T-helper 17 cell (primary cell): Measurements from ENCODE around the gene KIAA1549. TPM values are rescaled to one million over a fixed set of nuclear protein-coding genes. Genes with fewer than 3 reads are reported as not detected.

ENCODE experiments used
- ATAC-seq: fragments of 150-1000 bp; cut with Tn5 transposase; 2 replicates; pipeline ENCODE4 v1.10.0; 2021; ENCODE audit warnings: mild to moderate bottlenecking, moderate library complexity
- DNase-seq, 3 donors: peaks; one replicate each; pipeline versions ENCODE4 v3.0.0 to v3.0.0-alpha.2; 2020 to 2021
- H3K9me3 ChIP-seq: one replicate; pipeline ENCODE4 v1.7.0; 2013; ENCODE audit warnings: low read length, mild to moderate bottlenecking; ENCODE audit not compliant: control insufficient read depth, poor library complexity, severe bottlenecking
- H3K27ac Mint-ChIP-seq: one replicate; pipeline ENCODE4 v1.8.0; 2022; ENCODE audit warnings: mild to moderate bottlenecking, moderate library complexity, mixed read lengths
- H3K27me3 Mint-ChIP-seq: one replicate; pipeline ENCODE4 v1.8.0; 2022; ENCODE audit warnings: mixed read lengths
- H3K36me3 Mint-ChIP-seq: one replicate; pipeline ENCODE4 v1.8.0; 2022; ENCODE audit warnings: low read depth, mixed read lengths
- H3K4me1 Mint-ChIP-seq: one replicate; pipeline ENCODE4 v1.8.0; 2022; ENCODE audit warnings: mild to moderate bottlenecking, mixed read lengths
- H3K4me3 Mint-ChIP-seq: one replicate; pipeline ENCODE4 v1.8.0; 2022; ENCODE audit warnings: mild to moderate bottlenecking, moderate library complexity, mixed read lengths
- total RNA-seq, 4 donors: library from RNA in 2 of 4; stranded (reverse) in 2 of 4; gene quantifications; one replicate each; pipeline ENCODE4 v1.2.3 and lab custom pipeline; 2022 to 2026

Gene KIAA1549
- total RNA-seq, 2 donors from 2014 or later: 0.21 TPM; not detected in 1

GRCh38 chr7:138875794-138876193 lies 105.4 kb downstream of the KIAA1549 start:
- H3K27ac Mint-ChIP-seq: peak overlapping the region; percentile 49
- H3K4me1 Mint-ChIP-seq: peaks cover 9% of the 10 kb centered on the region
- peak; percentile 99 for ATAC-seq
- H3K9me3 ChIP-seq: no peaks in the 10 kb centered on the region
- no peaks in the 10 kb centered on the region for H3K27me3 Mint-ChIP-seq
- DNase-seq: peak in 2 of 3 donors; percentile 16 to 23
- no peaks in the 10 kb centered on the region for H3K36me3 Mint-ChIP-seq
- no peak overlapping the region for H3K4me3 Mint-ChIP-seq

- H3K27ac Mint-ChIP-seq: peak overlapping the region; percentile 19
- H3K36me3 Mint-ChIP-seq: no peaks in the 10 kb centered on the region
- no peak overlapping the region for H3K4me3 Mint-ChIP-seq
- H3K9me3 ChIP-seq: no peaks in the 10 kb centered on the region
- peaks cover 7% of the 10 kb centered on the region for H3K27me3 Mint-ChIP-seq
- DNase-seq (no peak), ATAC-seq (no peak)
- peaks cover 9% of the 10 kb centered on the region for H3K4me1 Mint-ChIP-seq
Measured at GRCh38 chr7:138873220-138873892, 107.8 kb downstream of the KIAA1549 start.

GRCh38 chr7:138872576-138872975 lies 108.6 kb downstream of the KIAA1549 start:
- DNase-seq (no peak), ATAC-seq (no peak)
- H3K27me3 Mint-ChIP-seq: peaks cover 7% of the 10 kb centered on the region
- no peaks in the 10 kb centered on the region for H3K36me3 Mint-ChIP-seq
- no peaks in the 10 kb centered on the region for H3K9me3 ChIP-seq
- H3K4me1 Mint-ChIP-seq: peaks cover 9% of the 10 kb centered on the region
- H3K27ac Mint-ChIP-seq: peak overlapping the region; percentile 19
- no peak overlapping the region for H3K4me3 Mint-ChIP-seq

GRCh38 chr7:138871814-138872090 lies 109.4 kb downstream of the KIAA1549 start:
- no peaks in the 10 kb centered on the region for H3K9me3 ChIP-seq
- DNase-seq (no peak), ATAC-seq (no peak)
- no peaks in the 10 kb centered on the region for H3K36me3 Mint-ChIP-seq
- peaks cover 11% of the 10 kb centered on the region for H3K4me1 Mint-ChIP-seq
- no peak overlapping the region for H3K27ac Mint-ChIP-seq
- H3K27me3 Mint-ChIP-seq: peaks cover 7% of the 10 kb centered on the region
- no peak overlapping the region for H3K4me3 Mint-ChIP-seq

GRCh38 chr7:138871065-138871813 lies 110.0 kb downstream of the KIAA1549 start:
- ATAC-seq (no peak), DNase-seq (no peak)
- peaks cover 10% of the 10 kb centered on the region for H3K4me1 Mint-ChIP-seq
- peaks cover 7% of the 10 kb centered on the region for H3K27me3 Mint-ChIP-seq
- no peak overlapping the region for H3K27ac Mint-ChIP-seq
- H3K9me3 ChIP-seq: no peaks in the 10 kb centered on the region
- H3K4me3 Mint-ChIP-seq: no peak overlapping the region
- no peaks in the 10 kb centered on the region for H3K36me3 Mint-ChIP-seq

- H3K27ac Mint-ChIP-seq: no peak overlapping the region
- H3K4me1 Mint-ChIP-seq: peaks cover 9% of the 10 kb centered on the region
- no peak overlapping the region for H3K4me3 Mint-ChIP-seq
- ATAC-seq: no peak
- no peaks in the 10 kb centered on the region for H3K36me3 Mint-ChIP-seq
- DNase-seq: no peak
- H3K9me3 ChIP-seq: no peaks in the 10 kb centered on the region
- peaks cover 7% of the 10 kb centered on the region for H3K27me3 Mint-ChIP-seq
Measured at GRCh38 chr7:138869353-138869752, 111.8 kb downstream of the KIAA1549 start.

- H3K4me3 Mint-ChIP-seq: no peak overlapping the region
- H3K27me3 Mint-ChIP-seq: peaks cover 7% of the 10 kb centered on the region
- ATAC-seq: no peak
- H3K4me1 Mint-ChIP-seq: peaks cover 9% of the 10 kb centered on the region
- no peaks in the 10 kb centered on the region for H3K9me3 ChIP-seq
- peak overlapping the region; percentile 29 for H3K27ac Mint-ChIP-seq
- H3K36me3 Mint-ChIP-seq: no peaks in the 10 kb centered on the region
- DNase-seq: no peak
Measured at GRCh38 chr7:138868711-138869110, 112.5 kb downstream of the KIAA1549 start.

- no peaks in the 10 kb centered on the region for H3K9me3 ChIP-seq
- no peak for ATAC-seq
- Mint-ChIP-seq H3K4me1 (peaks cover 9% of the 10 kb centered on the region), H3K27me3 (peaks cover 7% of the 10 kb centered on the region), H3K36me3 (no peaks in the 10 kb centered on the region), H3K27ac (no peak overlapping the region), H3K4me3 (no peak overlapping the region)
- no peak for DNase-seq
Measured at GRCh38 chr7:138867744-138868143, 113.4 kb downstream of the KIAA1549 start.

- Mint-ChIP-seq H3K4me3 (no peak overlapping the region), H3K27ac (peak overlapping the region; percentile 84), H3K36me3 (no peaks in the 10 kb centered on the region), H3K4me1 (peaks cover 9% of the 10 kb centered on the region), H3K27me3 (peaks cover 7% of the 10 kb centered on the region)
- ATAC-seq (no peak), DNase-seq (no peak)
- no peaks in the 10 kb centered on the region for H3K9me3 ChIP-seq
Measured at GRCh38 chr7:138866353-138866752, 114.8 kb downstream of the KIAA1549 start.

GRCh38 chr7:138865843-138866242 lies 115.3 kb downstream of the KIAA1549 start:
- Mint-ChIP-seq H3K27ac (peak overlapping the region; percentile 84), H3K4me1 (peaks cover 9% of the 10 kb centered on the region), H3K27me3 (peaks cover 7% of the 10 kb centered on the region), H3K4me3 (no peak overlapping the region), H3K36me3 (no peaks in the 10 kb centered on the region)
- ATAC-seq (peak; percentile 80), DNase-seq (peak in 1 of 3 donors; percentile 20)
- no peaks in the 10 kb centered on the region for H3K9me3 ChIP-seq

GRCh38 chr7:138864667-138865066 lies 116.5 kb downstream of the KIAA1549 start:
- Mint-ChIP-seq H3K27me3 (peaks cover 9% of the 10 kb centered on the region), H3K27ac (peak overlapping the region; percentile 84), H3K36me3 (no peaks in the 10 kb centered on the region), H3K4me1 (peaks cover 9% of the 10 kb centered on the region), H3K4me3 (no peak overlapping the region)
- no peaks in the 10 kb centered on the region for H3K9me3 ChIP-seq
- DNase-seq: no peak
- ATAC-seq: no peak

GRCh38 chr7:138863931-138864330 lies 117.3 kb downstream of the KIAA1549 start:
- no peaks in the 10 kb centered on the region for H3K9me3 ChIP-seq
- DNase-seq: no peak
- Mint-ChIP-seq H3K27ac (no peak overlapping the region), H3K4me3 (no peak overlapping the region), H3K36me3 (no peaks in the 10 kb centered on the region), H3K4me1 (peaks cover 9% of the 10 kb centered on the region), H3K27me3 (peaks cover 13% of the 10 kb centered on the region)
- no peak for ATAC-seq

- no peak for DNase-seq
- peaks cover 12% of the 10 kb centered on the region for H3K27me3 Mint-ChIP-seq
- no peaks in the 10 kb centered on the region for H3K9me3 ChIP-seq
- H3K4me1 Mint-ChIP-seq: peaks cover 7% of the 10 kb centered on the region
- H3K4me3 Mint-ChIP-seq: no peak overlapping the region
- no peak for ATAC-seq
- no peaks in the 10 kb centered on the region for H3K36me3 Mint-ChIP-seq
- H3K27ac Mint-ChIP-seq: no peak overlapping the region
Measured at GRCh38 chr7:138861051-138861450, 120.1 kb downstream of the KIAA1549 start.

GRCh38 chr7:138857728-138858127 lies 123.5 kb downstream of the KIAA1549 start:
- Mint-ChIP-seq H3K36me3 (no peaks in the 10 kb centered on the region), H3K4me3 (no peak overlapping the region), H3K4me1 (no peaks in the 10 kb centered on the region), H3K27ac (no peak overlapping the region), H3K27me3 (peaks cover 14% of the 10 kb centered on the region)
- no peak for DNase-seq
- H3K9me3 ChIP-seq: no peaks in the 10 kb centered on the region
- ATAC-seq: no peak
